GM15510 (cell line): Measurements from ENCODE around the gene MATK.

Source experiments
- POLR2A ChIP-seq: IDR thresholded peaks from 3 replicates; pipeline ENCODE4 v1.6.1; 2011; ENCODE audit warnings: borderline replicate concordance; ENCODE audit not compliant: insufficient read length; ENCODE audit errors: extremely low read depth

Gene MATK

DNA sequence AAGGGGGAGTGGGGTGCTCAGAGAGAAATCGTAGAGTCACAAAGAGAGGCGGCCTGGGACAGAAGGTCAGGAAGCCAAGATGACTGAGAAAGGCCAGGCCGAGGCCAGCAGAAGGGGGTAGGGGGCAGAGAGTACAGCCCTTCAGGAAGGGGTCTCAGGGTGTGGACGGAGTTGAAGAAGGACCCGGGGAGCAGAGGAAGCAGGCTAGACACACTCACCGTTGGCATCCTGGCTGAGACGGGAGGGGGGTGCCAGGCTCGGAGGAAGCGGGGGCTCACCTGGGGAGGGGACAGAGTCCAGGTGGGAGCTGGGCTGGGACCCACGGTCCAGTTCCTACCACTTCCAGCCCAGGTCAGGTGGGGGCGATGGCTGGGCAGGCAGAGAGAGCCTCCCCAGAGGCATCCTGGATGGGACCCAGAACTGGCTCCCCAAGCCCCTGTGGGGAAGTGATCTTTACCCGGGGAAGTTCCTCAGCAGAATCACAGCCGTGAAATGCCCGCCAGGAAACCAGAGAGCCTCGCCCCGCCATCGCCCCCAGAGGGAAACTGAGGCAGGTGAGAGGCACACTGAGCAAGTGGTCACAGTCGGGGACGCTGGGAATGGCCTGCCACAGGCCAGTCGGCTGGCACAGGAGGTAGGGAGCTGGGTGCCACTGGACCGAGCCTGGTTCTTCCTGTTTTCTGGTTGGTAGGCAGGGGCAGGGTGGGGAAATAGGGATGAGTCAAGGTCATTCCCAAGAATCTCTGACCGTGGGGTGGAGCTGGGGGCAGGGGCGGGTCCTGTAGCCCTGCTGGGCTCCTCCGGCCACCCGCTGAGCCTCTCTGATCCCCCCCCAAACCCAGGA lies 1.4 kb downstream of the MATK start:
- TF ChIP-seq POLR2A = no peak

DNA sequence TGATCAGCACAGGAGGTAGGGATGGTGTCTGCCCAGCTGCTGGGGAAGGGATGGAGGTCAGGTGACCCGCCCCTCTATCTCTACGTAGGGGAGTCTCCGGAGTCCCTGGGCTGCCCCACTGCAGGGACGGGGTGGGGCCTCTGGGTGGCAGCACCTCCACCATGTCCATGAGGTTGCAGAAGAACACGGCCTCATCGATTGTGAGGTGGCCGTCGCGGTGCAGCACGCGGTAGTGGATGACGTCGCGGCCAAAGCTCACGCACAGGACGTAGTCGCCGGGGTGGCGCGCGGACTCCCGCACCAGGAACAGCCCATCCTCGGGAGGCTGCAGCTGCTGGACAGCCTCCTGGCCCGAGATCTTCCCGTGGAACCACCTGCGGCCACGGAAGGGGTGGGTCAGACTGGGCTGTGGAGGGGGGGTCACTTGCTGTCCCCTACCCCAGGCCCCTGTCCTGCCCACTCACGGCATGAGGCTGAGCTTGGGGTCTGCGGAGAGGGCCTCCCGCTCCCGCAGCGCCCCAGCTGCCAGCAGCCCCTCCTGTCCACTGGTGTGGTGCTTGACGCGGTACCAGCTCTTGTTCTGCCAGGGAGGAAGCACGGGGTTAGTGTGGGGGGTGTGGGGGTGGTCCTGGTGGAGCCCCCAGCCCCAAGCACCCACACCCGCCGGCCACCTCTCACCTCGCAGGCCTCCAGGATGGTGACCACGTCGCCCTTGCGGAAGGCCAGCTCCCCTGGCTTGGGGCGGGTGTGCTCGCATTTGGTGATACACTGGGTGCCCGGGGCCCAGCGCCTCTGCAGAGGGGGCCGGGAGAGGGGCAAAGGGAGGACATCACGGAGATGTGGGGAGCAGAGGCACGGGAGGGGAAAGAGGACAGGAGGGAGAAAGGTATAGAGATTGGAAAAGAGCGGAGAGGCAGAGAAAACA lies 2.3 kb downstream of the MATK start:
- TF ChIP-seq POLR2A = no peak

DNA sequence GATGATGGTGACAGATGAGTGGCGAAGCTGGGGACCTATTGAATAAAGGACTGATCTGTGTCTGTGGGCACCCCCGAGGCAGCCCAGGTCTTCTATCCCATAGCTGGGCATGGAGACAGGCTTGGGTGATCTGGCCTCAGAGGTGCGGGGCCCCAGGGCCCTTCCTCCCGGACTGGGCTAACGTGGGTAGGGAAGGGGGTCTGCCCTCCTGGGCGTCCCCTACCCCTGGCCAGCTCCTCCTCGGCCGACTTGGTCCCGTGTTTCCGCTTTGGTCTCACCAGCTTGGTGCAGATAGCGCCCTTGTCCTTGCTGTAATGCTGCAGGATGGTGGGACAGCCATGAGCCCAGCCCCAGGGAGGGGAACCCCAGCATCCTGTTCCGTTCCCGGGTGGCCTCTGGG lies 3.3 kb downstream of the MATK start:
- TF ChIP-seq POLR2A = no peak

DNA sequence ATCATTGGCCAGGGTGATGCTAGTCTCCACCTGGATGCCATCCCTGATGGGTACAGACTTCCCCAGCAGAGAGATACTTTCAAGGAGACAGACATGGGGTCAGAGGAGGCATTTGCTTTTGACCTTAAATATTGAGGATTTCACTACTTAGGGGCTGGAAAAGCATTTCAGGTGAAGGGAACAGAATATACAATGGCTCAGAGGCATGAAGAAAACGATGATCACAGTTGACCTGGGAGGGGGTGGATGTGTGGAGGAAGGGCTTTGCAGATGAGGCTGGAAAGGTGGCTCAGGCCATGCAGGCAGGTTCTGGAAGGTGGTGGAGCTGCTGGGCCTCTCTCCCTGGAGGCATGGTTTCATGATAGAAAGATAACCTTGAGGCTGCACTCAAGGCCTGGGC lies 3.9 kb downstream of the MATK start:
- no peak for TF ChIP-seq POLR2A

DNA sequence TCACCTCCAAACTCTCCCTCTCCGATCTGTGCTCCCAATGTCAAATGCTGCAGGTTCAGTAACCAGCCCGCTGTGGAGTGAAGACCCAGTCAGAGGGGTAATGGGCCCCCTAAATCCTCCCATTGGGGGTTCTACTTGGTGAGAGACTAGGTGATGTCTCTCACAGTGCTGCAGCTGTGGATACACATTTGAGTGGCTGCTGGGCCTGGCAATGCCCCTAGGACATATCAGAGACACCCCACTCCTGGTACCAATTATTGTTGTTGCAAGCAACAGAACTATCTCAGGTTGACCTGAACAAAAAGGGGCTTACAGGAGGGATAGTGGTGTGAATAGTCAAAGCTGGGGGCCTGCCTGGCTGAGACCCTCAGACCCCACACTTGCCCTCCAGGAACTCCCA lies 4.6 kb downstream of the MATK start:
- no peak for TF ChIP-seq POLR2A

DNA sequence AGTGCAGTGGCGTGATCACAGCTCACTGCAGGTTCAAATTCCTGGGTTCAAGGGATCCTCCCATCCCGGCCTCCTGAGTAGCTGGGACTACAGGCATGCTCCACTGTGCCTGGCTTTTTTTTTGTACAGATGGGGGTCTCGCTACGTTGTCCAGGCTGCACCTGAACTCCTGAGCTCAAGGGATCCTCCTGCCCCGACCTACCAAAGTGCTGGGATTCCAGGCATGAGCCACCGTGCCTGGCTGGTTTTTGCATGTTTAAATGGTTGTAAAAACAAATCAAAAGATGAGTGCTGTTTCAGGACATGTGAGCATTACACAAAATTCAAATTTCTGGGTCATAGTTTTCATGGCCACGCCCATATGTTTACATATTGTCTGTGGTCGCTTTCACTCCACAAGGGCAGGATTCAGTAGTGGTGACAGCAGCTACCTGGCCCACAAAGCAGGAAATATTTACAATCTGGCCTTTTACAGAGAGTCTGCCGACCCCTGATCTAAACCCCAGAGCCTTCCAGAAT lies 5.3 kb downstream of the MATK start:
- TF ChIP-seq POLR2A = no peak

DNA sequence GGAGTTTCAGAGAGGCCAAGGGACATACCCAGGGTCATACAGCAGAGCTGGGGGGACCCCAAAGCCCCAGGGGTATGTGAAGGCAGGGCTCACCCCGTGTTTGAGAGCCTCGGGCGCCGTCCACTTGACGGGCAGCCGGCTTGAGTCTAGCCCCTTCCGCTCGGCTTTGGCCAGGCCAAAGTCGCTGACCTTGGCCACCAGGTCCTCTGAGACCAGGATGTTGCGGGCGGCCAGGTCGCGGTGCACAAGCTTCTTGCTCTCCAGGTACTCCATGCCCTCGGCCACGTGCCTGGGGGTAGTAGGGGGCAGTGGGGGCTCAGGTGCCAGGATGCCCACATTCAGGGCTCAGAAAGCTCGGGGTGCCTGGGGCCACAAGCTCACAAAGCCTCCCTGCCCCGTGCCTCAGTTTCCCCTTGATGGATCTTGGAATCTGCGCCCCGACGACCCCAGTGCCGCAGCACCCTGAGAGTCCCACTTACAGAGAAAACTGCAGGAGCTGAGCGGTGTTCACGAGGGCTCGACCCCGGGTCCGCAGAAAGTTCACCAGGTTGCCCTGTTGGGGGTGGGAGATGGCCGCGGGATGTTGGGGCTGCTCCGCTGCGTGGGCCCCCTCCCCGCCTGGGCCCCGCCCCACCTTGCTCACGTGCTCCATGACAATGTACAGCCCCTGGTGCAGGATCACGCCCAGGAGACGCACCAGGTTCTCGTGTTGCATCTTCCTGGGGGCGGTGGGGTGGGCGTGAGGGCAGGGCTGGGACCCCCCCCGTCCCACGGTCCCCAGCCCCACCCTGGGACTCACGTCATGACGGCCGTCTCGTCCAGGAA lies 7.1 kb downstream of the MATK start:
- TF ChIP-seq POLR2A = no peak

DNA sequence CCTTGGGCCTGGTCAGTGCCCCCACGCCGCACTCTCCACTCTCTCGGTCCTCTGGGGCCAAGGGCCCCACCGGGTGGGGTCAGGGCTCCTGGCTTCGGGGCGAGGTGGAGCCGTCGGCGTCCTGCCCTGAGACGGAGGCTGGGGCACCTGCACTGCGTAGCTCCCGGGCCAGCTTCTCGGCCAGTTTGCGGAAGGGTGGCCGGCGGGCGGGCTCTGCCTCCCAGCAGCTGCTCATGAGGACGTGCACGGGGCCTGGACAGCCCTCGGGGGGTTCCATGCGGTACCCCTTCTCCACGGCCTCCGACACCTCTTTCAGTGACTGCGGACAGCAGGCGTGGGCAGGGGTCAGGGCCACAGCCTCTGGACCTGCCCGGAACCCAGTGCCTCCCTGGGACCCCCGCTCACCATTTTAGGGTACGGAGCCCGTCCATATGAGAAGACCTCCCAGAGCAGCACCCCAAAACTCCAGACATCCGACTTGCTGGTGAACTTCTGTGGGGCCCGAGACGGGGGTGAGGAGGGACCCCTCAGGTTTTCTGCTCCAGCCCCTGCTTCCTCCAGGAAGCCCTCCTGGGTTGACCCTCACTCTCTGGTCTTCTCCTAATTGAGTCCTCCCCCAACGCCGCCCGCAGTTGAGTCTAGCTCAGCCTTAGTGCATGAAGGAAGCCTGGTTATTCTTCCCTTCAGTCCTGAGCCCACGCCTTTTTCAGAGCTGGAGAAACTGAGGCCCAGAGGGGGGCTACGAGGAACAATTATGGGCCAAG lies 7.9 kb downstream of the MATK start:
- no peak for TF ChIP-seq POLR2A

DNA sequence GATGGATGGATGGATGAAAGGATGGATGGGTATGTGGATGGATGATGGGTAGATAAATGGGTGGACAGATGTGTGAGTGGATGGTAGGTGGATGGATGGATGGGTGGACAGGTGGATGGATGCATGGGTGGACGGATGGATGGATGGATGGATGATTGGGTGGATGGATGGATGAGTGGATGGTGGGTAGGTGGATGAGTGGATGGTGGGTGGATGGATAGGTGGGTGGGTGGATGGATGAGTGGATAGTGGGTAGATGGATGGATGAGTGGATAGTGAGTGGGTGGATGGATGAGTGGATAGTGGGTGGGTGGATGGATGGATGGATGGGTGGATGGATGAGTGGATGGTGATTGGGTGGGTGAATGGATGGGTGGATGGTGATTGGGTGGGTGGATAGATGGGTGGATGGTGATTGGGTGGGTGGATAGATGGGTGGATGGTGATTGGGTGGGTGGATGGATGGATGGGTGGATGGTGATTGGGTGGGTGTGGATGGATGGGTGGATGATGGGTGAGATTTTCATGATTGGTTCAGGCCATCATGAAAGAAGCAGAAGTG lies 9.6 kb downstream of the MATK start:
- TF ChIP-seq POLR2A = no peak

DNA sequence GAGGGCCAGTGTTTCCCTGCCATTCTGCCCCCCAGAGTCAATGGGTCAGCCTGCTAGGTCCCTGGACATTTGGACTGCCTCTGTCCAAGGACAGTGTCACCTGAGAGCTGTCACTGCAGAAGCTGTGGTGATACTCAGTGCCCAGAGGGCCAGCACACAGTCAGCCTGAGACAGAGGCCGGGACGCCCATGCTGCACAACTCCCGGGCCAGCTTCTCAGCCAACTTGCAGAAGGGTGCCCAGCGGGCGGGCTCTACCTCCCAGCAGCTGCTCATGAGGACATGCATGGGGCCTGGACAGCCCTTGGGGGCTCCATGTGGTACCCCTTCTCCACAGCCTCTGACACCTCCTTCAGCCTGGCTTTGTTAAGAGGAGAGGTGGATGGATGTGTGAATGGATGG lies 10.3 kb downstream of the MATK start:
- no peak for TF ChIP-seq POLR2A

DNA sequence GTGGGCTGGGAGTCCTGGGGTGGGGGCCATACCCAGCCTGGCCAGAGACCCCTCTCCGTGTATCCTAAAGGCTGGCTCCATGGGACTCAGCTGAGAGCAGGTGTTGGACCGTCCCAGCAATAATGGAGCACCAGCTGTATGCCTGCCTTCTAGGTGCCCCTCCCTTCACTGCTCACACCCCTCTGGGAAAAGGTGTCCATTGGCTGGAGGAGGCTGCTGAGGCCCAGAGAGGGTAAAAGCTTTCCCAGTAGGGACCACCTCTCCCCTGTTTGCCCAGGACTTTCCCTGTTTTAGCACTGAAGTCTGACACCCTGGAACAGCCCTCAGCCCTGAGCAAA lies 10.8 kb downstream of the MATK start:
- TF ChIP-seq POLR2A = no peak

DNA sequence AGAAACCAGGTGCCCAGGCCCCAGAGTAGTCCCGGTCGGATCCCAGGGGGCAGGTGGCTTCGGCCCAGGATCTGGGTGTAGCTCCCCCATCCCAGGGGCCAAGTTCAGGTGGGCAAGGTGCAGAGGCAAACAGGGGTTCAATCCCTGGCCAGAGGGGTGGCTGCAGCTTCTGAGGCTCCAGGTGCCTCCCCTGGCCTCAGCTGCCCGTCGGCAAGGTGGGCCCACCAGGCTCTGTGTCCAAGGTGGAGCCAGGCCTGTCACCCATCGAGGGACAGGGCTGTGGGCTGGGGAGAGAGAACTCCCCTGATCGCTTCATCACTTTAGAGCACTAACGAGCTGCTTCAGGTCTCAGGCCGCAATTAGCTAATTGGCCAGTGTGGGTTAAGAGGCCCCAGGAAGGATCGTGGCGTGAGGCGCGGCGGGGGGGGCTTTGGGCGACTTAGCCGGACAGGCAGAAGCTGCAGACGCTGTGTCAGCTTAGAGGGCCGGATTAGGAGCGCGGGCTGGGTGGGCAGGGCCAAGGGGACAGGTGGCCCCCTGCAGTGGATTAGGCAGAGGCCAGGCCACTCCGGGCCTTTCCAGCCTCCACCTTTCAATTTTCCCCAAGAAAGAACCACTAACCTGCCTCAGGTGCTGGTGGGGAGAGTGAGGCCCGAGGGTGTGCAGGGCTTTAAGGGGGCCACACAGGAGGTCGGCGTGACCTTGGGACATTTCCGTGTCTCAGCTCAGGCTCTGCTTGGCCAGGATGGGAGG lies 11.4 kb downstream of the MATK start:
- TF ChIP-seq POLR2A = no peak
